Osteoblast (primary cell): Measurements from ENCODE around the gene NR2E1. TPM values are rescaled to one million over a fixed set of nuclear protein-coding genes. Genes with fewer than 3 reads are reported as not detected.

Experiments
- DNase-seq: peaks from one replicate; pipeline ENCODE4 v3.0.0; 2011; ENCODE audit warnings: low spot score, mixed read lengths; ENCODE audit not compliant: insufficient read length; ENCODE audit errors: missing footprints
- H2AFZ ChIP-seq: 2 replicates; pipeline ENCODE4 v1.6.0; 2011; ENCODE audit warnings: mild to moderate bottlenecking, low read length
- H3K27ac ChIP-seq: 2 replicates; pipeline ENCODE4 v1.5.1; 2011; ENCODE audit warnings: mild to moderate bottlenecking, low read depth, low read length, moderate library complexity
- H3K27me3 ChIP-seq: 2 replicates; pipeline ENCODE4 v1.6.0; 2012; ENCODE audit warnings: mild to moderate bottlenecking, control low read depth, inconsistent platforms, low read length, moderate library complexity; ENCODE audit not compliant: insufficient read depth
- H3K36me3 ChIP-seq: 2 replicates; pipeline ENCODE4 v1.5.1; 2011; ENCODE audit warnings: mild to moderate bottlenecking, low read length, control low read depth, moderate library complexity; ENCODE audit not compliant: insufficient read depth
- H3K4me1 ChIP-seq: 2 replicates; pipeline ENCODE4 v1.5.1; 2011; ENCODE audit warnings: mild to moderate bottlenecking, low read length, control low read depth, moderate library complexity; ENCODE audit not compliant: insufficient read depth
- H3K4me2 ChIP-seq: 2 replicates; pipeline ENCODE4 v1.6.0; 2011; ENCODE audit warnings: mild to moderate bottlenecking, low read length; ENCODE audit not compliant: insufficient read depth
- H3K4me3 ChIP-seq: fragments of 200-600 bp; sonication (generic); 3 replicates; pipeline ENCODE4 v1.5.1; 2012; ENCODE audit warnings: mild to moderate bottlenecking, low read length, inconsistent platforms; ENCODE audit not compliant: insufficient read depth
- H3K79me2 ChIP-seq: 2 replicates; pipeline ENCODE4 v1.6.0; 2012; ENCODE audit warnings: mild to moderate bottlenecking, low read length, control low read depth, inconsistent platforms; ENCODE audit not compliant: insufficient read depth
- H3K9me3 ChIP-seq: 2 replicates; pipeline ENCODE4 v1.5.1; 2011; ENCODE audit warnings: low read depth, low read length, control low read depth
- H4K20me1 ChIP-seq: 2 replicates; pipeline ENCODE4 v1.6.0; 2012; ENCODE audit warnings: mild to moderate bottlenecking, low read length, control low read depth; ENCODE audit not compliant: insufficient read depth
- total RNA-seq: library from RNA; depleted of rRNA; stranded (reverse); fragments of >200 nt; gene quantifications from 2 replicates; pipeline ENCODE4 v1.2.3, GENCODE V29; 2012
- TF ChIP-seq, protein P1 (sequence below): IDR thresholded peaks from 2 replicates; pipeline ENCODE4 v1.5.1; 2011; ENCODE audit warnings: mild to moderate bottlenecking, low read depth, low read length, moderate library complexity; ENCODE audit errors: extremely low read depth

Gene NR2E1
- total RNA-seq, 1 donor = not detected

DNA sequence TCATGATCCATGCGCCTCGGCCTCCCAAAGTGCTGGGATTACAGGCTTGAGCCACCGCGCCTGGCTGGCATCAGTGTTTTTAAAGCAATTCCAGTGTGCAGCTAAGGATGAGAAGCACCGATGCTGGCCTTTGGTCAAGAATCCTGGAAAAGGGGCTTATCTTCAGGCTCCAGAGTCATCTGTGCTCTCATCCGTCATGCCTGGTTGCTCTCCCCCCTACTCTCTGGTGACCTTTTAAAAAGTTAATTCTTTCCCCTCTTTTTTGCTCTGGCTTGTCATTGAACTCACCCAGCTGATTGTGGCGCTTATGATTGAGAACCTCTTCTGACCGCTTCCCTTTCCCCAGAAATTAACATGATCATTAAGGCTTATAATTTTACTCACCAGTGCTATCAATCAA lies 28.7 kb downstream of the NR2E1 start:
- H4K20me1 ChIP-seq = no peaks in the 10 kb centered on the region
- H3K9me3 ChIP-seq = no peaks in the 10 kb centered on the region
- no peaks in the 10 kb centered on the region for H3K4me1 ChIP-seq
- H3K4me3 ChIP-seq = no peak overlapping the region
- TF ChIP-seq, protein P1, sequence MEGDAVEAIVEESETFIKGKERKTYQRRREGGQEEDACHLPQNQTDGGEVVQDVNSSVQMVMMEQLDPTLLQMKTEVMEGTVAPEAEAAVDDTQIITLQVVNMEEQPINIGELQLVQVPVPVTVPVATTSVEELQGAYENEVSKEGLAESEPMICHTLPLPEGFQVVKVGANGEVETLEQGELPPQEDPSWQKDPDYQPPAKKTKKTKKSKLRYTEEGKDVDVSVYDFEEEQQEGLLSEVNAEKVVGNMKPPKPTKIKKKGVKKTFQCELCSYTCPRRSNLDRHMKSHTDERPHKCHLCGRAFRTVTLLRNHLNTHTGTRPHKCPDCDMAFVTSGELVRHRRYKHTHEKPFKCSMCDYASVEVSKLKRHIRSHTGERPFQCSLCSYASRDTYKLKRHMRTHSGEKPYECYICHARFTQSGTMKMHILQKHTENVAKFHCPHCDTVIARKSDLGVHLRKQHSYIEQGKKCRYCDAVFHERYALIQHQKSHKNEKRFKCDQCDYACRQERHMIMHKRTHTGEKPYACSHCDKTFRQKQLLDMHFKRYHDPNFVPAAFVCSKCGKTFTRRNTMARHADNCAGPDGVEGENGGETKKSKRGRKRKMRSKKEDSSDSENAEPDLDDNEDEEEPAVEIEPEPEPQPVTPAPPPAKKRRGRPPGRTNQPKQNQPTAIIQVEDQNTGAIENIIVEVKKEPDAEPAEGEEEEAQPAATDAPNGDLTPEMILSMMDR = no peak
- H2AFZ ChIP-seq = no peak overlapping the region
- DNase-seq = no peak
- no peak overlapping the region for H3K4me2 ChIP-seq
- no peaks in the 10 kb centered on the region for H3K79me2 ChIP-seq
- no peaks in the 10 kb centered on the region for H3K27me3 ChIP-seq
- H3K27ac ChIP-seq = no peak overlapping the region
- no peaks in the 10 kb centered on the region for H3K36me3 ChIP-seq

DNA sequence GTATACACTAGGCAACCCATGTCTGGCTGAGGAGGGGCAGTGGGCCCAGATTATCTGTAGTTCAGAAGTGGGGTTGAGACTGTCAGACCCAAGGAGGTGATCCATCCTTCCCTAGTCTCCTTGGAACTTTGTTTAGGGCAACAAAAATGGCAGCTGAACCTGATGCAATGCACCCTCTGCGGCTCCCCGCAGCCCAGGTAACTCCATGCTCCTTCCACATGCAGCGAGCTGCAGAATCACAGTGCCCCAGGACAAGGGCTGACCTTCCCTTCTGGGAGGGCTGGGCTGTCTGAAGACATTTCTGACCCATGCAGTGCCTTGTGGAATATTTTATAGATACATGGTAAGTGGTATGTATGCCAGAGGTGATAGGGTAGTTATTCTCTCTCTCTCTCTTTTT lies 29.4 kb downstream of the NR2E1 start:
- TF ChIP-seq, protein P1 = no peak
- no peaks in the 10 kb centered on the region for H3K36me3 ChIP-seq

DNA sequence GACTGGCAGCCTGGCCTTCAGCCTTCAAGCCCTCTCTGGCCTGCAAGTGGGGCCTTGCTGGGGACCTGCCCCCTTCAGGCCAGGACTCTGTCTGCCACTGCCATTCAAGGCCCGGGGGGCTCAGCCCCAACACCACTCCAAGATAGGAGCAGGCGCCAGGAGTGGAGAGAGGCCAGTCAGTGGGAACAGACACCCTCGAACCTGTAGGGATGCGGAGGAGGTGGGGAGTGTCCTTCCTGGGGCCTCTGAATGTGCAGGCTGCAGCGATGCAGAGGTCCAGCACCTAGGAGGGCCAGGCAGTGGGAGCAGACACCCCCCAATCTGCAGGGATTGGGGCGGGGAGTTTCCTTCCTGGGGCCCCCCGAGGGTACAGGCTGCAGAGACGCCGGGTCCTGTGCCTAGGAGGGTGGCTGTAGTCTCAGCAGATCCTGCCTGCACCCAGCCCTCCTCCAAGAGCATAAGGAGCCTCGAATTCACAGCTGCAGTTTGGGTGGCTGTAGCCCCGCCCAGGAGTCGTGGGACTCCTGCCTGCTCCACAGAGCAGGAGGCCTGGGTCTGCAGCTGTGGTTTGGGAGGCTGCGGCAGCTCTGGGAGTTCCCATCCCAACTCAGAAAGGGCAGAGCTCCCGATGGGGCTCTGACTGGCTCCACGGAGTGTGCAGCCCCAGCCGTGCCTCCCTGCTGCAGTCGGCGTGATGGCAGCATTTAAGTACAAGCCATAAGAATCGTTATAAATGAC lies 33.1 kb downstream of the NR2E1 start:
- Histone ChIP-seq H3K4me2 (no peak overlapping the region), H3K4me1 (no peaks in the 10 kb centered on the region), H3K9me3 (no peaks in the 10 kb centered on the region), H4K20me1 (no peaks in the 10 kb centered on the region), H3K36me3 (no peaks in the 10 kb centered on the region), H2AFZ (no peak overlapping the region), H3K4me3 (no peak overlapping the region), H3K27ac (no peak overlapping the region), H3K27me3 (no peaks in the 10 kb centered on the region), H3K79me2 (no peaks in the 10 kb centered on the region)
- TF ChIP-seq, protein P1 = no peak
- DNase-seq = no peak

More for the DNA sequence above, 29.4 kb downstream of the NR2E1 start:
- no peak overlapping the region for H3K4me3 ChIP-seq
- H4K20me1 ChIP-seq = no peaks in the 10 kb centered on the region
- H3K27ac ChIP-seq = no peak overlapping the region
- no peaks in the 10 kb centered on the region for H3K9me3 ChIP-seq
- no peaks in the 10 kb centered on the region for H3K79me2 ChIP-seq
- no peaks in the 10 kb centered on the region for H3K27me3 ChIP-seq
- H3K4me2 ChIP-seq = no peak overlapping the region
- no peak overlapping the region for H2AFZ ChIP-seq
- DNase-seq = no peak
- no peaks in the 10 kb centered on the region for H3K4me1 ChIP-seq

DNA sequence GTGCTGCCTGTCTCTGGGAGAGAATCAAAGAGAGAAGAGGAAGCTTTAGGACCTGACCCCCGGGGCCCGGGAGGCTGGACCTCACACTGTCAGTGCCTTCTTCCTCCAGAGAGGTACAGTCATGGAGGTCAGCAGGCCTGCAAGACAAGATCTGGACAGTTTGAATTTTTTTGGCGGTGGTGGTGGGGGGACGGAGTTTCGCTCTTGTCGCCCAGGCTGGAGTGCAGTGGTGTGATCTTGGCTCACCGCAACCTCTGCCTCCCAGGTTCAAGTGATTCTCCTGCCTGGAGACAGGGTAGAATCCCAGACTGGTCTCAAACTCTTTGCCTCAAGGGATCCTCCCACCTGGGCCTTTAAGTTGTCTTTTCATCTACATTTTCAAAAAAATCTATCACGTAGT lies 34.4 kb downstream of the NR2E1 start:
- H4K20me1 ChIP-seq = no peaks in the 10 kb centered on the region
- no peak overlapping the region for H3K4me3 ChIP-seq
- H3K27me3 ChIP-seq = no peaks in the 10 kb centered on the region
- no peak overlapping the region for H3K4me2 ChIP-seq
- H3K4me1 ChIP-seq = no peaks in the 10 kb centered on the region
- no peak overlapping the region for H2AFZ ChIP-seq
- no peak overlapping the region for H3K27ac ChIP-seq
- no peak for DNase-seq
- TF ChIP-seq, protein P1 = no peak
- H3K36me3 ChIP-seq = no peaks in the 10 kb centered on the region
- H3K79me2 ChIP-seq = no peaks in the 10 kb centered on the region
- no peaks in the 10 kb centered on the region for H3K9me3 ChIP-seq
